Raji (cell line): ENCODE measurements around the gene TMEM236.

ENCODE experiments used
- POLR2A ChIP-seq: IDR thresholded peaks from 2 replicates; pipeline ENCODE4 v1.6.1; 2011; ENCODE audit warnings: low read depth, low read length, control low read depth; ENCODE audit not compliant: insufficient read depth

The TMEM236 gene

GRCh38 chr10:17779784-17780183, 27.8 kb downstream of the TMEM236 start:
- TF ChIP-seq POLR2A = no peak

- TF ChIP-seq POLR2A = no peak
These were observed 28.7 kb downstream of the TMEM236 start for GRCh38 chr10:17780727-17781126.

GRCh38 chr10:17781856-17782255, 29.9 kb downstream of the TMEM236 start:
- TF ChIP-seq POLR2A = no peak

- TF ChIP-seq POLR2A = no peak
These were observed 31.1 kb downstream of the TMEM236 start for GRCh38 chr10:17782921-17783665.

GRCh38 chr10:17783751-17784150, 31.8 kb downstream of the TMEM236 start:
- no peak for TF ChIP-seq POLR2A

- TF ChIP-seq POLR2A = no peak
These were observed 32.7 kb downstream of the TMEM236 start for GRCh38 chr10:17784688-17785087.

GRCh38 chr10:17785276-17785930, 33.4 kb downstream of the TMEM236 start:
- TF ChIP-seq POLR2A = no peak

- TF ChIP-seq POLR2A = no peak
These were observed 35.3 kb downstream of the TMEM236 start for GRCh38 chr10:17787087-17787961.

GRCh38 chr10:17788646-17789045, 36.6 kb downstream of the TMEM236 start:
- TF ChIP-seq POLR2A = no peak

- TF ChIP-seq POLR2A = no peak
These were observed 37.4 kb downstream of the TMEM236 start for GRCh38 chr10:17789396-17789795.

- no peak for TF ChIP-seq POLR2A
These were observed 38.6 kb downstream of the TMEM236 start for GRCh38 chr10:17790651-17791050.

GRCh38 chr10:17792991-17793390, 41.0 kb downstream of the TMEM236 start:
- no peak for TF ChIP-seq POLR2A

GRCh38 chr10:17793823-17794644, 42.0 kb downstream of the TMEM236 start:
- no peak for TF ChIP-seq POLR2A

GRCh38 chr10:17795083-17795482, 43.1 kb downstream of the TMEM236 start:
- no peak for TF ChIP-seq POLR2A
